ENCODE data around the gene ACBD6.

ACBD6 gene

GRCh38 chr1:180287988-180288705 is 214.2 kb downstream of the ACBD6 start:
- no peak for DNase-seq

- DNase-seq, result no peak
Observed at GRCh38 chr1:180286417-180286816, 216.0 kb downstream of the ACBD6 start.

- DNase-seq, result no peak
Observed at GRCh38 chr1:180283098-180283497, 219.3 kb downstream of the ACBD6 start.

- no peak for DNase-seq
Observed at GRCh38 chr1:180282401-180283044, 219.9 kb downstream of the ACBD6 start.

GRCh38 chr1:180281490-180281889 is 220.9 kb downstream of the ACBD6 start:
- DNase-seq, result no peak

- DNase-seq, result no peak
Observed at GRCh38 chr1:180280617-180281016, 221.8 kb downstream of the ACBD6 start.

- DNase-seq, result no peak
Observed at GRCh38 chr1:180279651-180280050, 222.7 kb downstream of the ACBD6 start.

- no peak for DNase-seq
Observed at GRCh38 chr1:180278596-180279395, 223.6 kb downstream of the ACBD6 start.

GRCh38 chr1:180278194-180278515 is 224.2 kb downstream of the ACBD6 start:
- no peak for DNase-seq

- no peak for DNase-seq
Observed at GRCh38 chr1:180277476-180278193, 224.7 kb downstream of the ACBD6 start.

- no peak for DNase-seq
Observed at GRCh38 chr1:180275726-180276125, 226.7 kb downstream of the ACBD6 start.

GRCh38 chr1:180274221-180274620 is 228.2 kb downstream of the ACBD6 start:
- DNase-seq, result no peak

- no peak for DNase-seq
Observed at GRCh38 chr1:180273066-180273465, 229.3 kb downstream of the ACBD6 start.

- DNase-seq, result no peak
Observed at GRCh38 chr1:180272395-180272794, 230.0 kb downstream of the ACBD6 start.

- DNase-seq, result peak; percentile 76
Observed at GRCh38 chr1:180271272-180272255, 230.8 kb downstream of the ACBD6 start.

- no peak for DNase-seq
Observed at GRCh38 chr1:180270530-180271271, 231.7 kb downstream of the ACBD6 start.

- DNase-seq, result no peak
Observed at GRCh38 chr1:180269645-180270529, 232.5 kb downstream of the ACBD6 start.

GRCh38 chr1:180268556-180269075 is 233.8 kb downstream of the ACBD6 start:
- DNase-seq, result no peak

- DNase-seq, result no peak
Observed at GRCh38 chr1:180267761-180268555, 234.4 kb downstream of the ACBD6 start.
